CD4-positive, alpha-beta T cell treated with Interleukin-6 at 100 ng/mL for 8 hours (primary cell): ENCODE measurements around the gene MAMDC2.

Experiments
- DNase-seq: peaks from one replicate; pipeline ENCODE4 v3.0.0-alpha.2; 2020; ENCODE audit warnings: mixed read lengths, low spot score

The MAMDC2 gene

GRCh38 chr9:70260606-70261005 lies 217.0 kb downstream of the MAMDC2 start:
- no peak for DNase-seq

DNA sequence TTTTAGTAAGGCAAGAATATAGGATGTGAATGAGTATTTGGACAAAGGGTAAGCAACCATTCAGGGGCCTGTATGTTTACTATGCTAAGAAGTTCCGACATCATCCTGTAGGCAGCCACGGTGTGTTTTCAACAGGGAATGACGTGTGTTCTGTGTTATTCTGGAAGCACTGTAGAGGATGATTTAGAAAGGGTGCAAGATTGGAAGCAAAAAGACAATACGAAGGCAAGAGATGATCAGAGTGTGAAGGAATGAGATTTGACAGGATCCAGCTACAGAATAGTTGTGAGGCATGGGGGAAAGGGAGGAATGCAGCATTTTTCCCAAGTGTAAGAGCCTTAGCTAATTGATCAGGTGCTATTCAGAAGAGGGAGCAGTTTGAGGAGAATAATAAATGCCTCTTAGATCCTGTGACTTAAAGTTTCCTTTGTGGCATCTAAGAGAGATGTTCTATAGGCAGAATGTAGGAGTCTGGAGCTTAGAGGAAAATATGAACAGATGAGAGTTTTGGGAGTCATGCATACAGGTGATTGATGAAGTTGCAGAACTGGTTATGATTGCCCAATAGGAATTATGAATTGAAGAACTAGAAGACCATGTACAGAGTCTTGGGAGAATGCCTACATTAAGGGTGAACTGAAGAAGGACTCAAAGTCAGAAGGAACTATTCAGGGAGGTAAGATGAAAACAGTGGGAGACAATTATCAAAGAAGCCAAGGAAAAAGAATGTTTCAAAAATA lies 217.7 kb downstream of the MAMDC2 start:
- DNase-seq, result no peak

- no peak for DNase-seq
Measured at GRCh38 chr9:70262366-70262765, 218.7 kb downstream of the MAMDC2 start.

DNA sequence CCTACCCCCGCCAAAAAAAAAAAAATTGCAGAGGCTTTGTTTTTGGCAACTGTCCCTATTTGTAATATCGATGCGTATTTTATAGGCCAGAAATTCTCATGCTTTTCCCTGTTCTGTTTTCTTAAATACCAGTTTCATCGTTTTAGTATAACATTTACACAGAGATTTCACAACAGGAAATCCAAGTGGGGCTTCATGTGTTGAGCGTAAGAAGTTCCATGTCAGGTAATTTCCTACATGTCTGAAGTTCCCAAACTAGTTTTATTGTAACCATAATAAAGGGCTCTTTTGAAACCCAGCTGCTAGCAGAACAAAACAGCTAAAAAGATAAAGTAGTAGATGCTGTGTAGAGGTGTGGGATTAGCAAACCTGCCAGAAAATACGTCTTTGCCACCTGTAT lies 219.3 kb downstream of the MAMDC2 start:
- DNase-seq, result no peak

GRCh38 chr9:70263421-70263820 lies 219.8 kb downstream of the MAMDC2 start:
- no peak for DNase-seq
